ENCODE data around the gene KIAA1755. TPM values are rescaled to one million over a fixed set of nuclear protein-coding genes. Genes with fewer than 3 reads are reported as not detected.

Gene KIAA1755
- total and polyA plus RNA-seq, 7 experiments from 2014 or later = not detected

Other genes with a start within 250 kb of the KIAA1755 start
- gene TTI1, start 227.3 kb downstream of the KIAA1755 start, total RNA-seq = 10 to 100 TPM; 15.9 to 29.8 (median 25.3) TPM
- gene TTI1, start 227.3 kb downstream of the KIAA1755 start, polyA plus RNA-seq = 10 to 100 TPM; 15.0 to 25.0 TPM
- gene RPRD1B, start 227.0 kb downstream of the KIAA1755 start, total RNA-seq = 10 to 100 TPM; 43.5 to 49.1 (median 45.5) TPM
- gene RPRD1B, start 227.0 kb downstream of the KIAA1755 start, polyA plus RNA-seq = 1 to 10 TPM; 3.4 to 9.4 TPM
- under 1 TPM; 0.11 to 0.94 (median 0.19) TPM for gene TGM2, start 95.5 kb downstream of the KIAA1755 start, total RNA-seq
- gene TGM2, start 95.5 kb downstream of the KIAA1755 start, polyA plus RNA-seq = not detected
- 1 to 10 TPM in 1 of 5 experiments, under 1 TPM in 1, not detected in 3; 0.29 to 2.4 TPM for gene BPI, start 43.4 kb upstream of the KIAA1755 start, total RNA-seq
- not detected for gene BPI, start 43.4 kb upstream of the KIAA1755 start, polyA plus RNA-seq
- gene LBP, start 85.7 kb upstream of the KIAA1755 start, total RNA-seq = not detected
- gene LBP, start 85.7 kb upstream of the KIAA1755 start, polyA plus RNA-seq = not detected
- gene SNHG17, start 174.6 kb upstream of the KIAA1755 start, total RNA-seq = 100 to 1,000 TPM in 1 of 5 experiments, 10 to 100 TPM in 4; 43.9 to 102 (median 52.4) TPM
- 100 to 1,000 TPM in 1 of 2 donors, 10 to 100 TPM in 1; 40.2 to 141 TPM for gene SNHG17, start 174.6 kb upstream of the KIAA1755 start, polyA plus RNA-seq
- gene RALGAPB, start 212.1 kb upstream of the KIAA1755 start, total RNA-seq = 10 to 100 TPM; 36.8 to 50.4 (median 41.8) TPM
- 10 to 100 TPM; 10.8 to 14.7 TPM for gene RALGAPB, start 212.1 kb upstream of the KIAA1755 start, polyA plus RNA-seq

All from naive thymus-derived CD4-positive, alpha-beta T cell (primary cell).